GM18951 (cell line): ENCODE data around the gene NDST4.
"Not testable (repeated sequence)": the region's sequence is repeated elsewhere in the genome, so short reads cannot be mapped to it uniquely, and the experiment has no call there.

ENCODE experiments used
- POLR2A ChIP-seq: IDR thresholded peaks from 4 replicates; pipeline ENCODE4 v1.6.1; 2011; ENCODE audit warnings: mild to moderate bottlenecking; ENCODE audit not compliant: insufficient read length, insufficient read depth; ENCODE audit errors: extremely low read depth
- in situ Hi-C: fragments of 300-500 bp; cut with MboI; formaldehyde crosslinking; loops from one replicate; pipeline ENCODE4 v1.12.0; 2022; ENCODE audit warnings: low sequenced_read_pairs, mixed read lengths, inconsistent platforms; ENCODE audit not compliant: unreplicated experiment

The NDST4 gene

DNA sequence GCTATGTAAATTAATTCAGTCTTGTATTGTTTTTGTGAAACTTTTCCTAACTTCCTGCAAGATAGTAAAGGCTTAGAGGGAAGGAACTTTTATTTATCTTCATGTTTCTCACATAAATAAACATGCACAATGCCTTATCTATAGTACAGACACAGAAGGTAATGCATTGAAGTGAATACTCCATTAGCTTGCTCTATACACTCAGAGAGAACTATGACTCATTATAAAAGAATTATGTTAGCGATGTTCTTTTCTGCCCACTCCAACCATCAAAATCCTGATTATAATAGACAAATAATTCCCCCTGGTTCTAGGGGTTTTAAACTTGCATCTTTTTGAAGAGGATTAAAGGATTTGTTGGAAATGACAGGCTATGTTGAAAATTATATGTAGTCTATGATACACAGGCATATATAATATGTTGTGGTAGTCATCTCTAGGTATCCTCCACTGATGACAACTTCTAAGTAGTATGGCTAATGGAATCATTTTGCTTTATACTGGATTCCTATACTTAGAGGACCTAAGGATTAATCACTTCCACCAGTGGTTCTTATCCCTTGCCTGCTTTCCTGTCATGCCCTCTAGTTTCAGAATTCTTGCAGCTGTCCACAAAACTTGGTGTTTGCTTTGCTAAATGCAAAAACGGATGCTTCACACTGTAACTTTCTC, 115.7 kb downstream of the NDST4 start:
- in situ Hi-C loops: no loop called here
- TF ChIP-seq POLR2A: no peak

DNA sequence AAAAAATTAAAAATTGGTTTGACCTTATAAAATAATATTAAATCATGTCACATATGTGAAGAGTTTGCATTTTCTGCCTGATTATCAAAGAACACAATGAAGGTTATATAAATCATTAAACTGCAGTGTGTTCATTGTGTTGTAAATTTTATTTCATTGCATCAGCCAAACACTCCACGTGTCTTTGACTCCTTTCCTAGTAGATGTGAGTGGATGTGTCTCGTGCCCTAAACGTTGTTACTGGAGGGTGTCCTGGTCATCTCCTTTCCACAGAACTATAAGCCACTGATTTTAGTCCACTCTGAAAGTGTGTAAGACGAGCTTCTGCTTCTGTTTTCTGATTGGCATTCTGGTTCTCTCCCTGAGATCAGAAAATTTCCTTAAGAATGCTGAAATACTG, 127.3 kb downstream of the NDST4 start:
- in situ Hi-C loops: no loop called here
- TF ChIP-seq POLR2A: no peak

DNA sequence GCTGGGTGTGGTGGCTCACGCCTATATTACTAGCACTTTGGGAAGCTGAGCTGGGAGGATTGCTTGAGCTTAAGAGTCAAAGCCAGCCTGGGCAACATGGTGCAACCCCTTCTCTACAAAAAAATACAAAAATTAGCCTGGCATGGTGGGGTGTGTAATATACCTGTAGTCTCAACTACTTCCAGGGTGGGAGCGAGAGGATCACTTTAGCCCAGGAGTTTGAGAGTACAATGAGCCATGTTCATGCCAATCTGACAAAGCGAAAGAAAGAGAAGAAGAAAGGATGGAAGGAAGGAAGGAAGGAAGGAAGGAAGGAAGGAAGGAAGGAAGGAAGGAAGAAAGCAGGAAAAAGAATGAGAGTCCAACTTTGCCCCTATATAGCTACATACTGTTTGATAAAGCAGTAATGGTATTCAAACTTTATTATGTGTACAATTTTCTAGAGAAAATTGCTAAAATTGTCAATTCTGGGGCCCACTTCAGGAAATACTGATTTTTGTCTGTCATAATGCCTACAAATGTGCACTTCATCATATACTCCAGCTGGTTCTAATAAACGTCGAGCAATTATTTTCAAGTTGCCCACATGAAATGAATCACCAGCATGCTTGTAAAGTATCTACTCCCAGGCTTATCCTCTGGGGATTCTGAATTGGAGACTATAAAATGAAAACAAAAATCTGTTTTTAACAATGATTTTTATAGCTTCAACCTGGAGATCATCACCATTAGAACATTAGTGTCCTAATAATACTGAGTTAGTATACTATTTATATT, 132.3 kb downstream of the NDST4 start:
- TF ChIP-seq POLR2A: no peak
- in situ Hi-C loops: no loop called here

DNA sequence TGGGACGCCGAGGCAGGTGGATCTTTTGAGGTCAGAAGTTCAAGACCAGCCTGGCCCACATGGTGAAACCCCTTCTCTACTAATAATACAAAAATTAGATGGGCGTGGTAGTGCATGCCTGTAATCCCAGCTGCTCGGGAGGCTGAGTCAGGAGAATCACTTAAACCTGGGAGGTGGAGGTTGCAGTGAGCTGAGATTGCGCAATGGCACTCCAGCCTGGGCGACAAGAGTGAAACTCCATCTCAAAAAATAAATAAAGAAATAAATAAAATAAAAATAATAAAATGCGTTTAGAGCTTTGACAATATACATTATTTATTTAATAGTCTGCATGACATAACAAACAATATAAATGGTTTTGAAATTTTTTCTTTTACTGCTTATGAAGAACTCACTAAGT, 133.0 kb downstream of the NDST4 start:
- in situ Hi-C loops: not testable (repeated sequence)

DNA sequence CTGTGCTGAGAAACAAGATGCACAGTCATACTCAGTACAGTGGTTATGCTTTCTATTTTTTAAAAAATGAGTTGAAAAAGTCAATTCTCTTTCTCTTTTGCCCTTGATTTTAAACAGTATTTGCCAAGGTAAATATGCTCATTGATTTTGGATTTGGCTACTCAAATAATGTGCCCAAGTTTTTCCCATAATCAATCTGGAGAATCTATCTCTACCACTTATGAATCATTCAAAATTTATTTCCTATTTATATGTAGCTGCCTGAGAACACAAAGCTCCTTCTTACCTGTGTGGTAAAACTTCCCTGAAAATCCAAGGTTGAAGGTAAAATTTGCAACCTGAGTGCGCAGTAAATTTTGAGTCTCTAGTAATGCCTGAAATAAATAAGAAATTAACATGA, 136.5 kb downstream of the NDST4 start:
- in situ Hi-C loops: no loop called here
- TF ChIP-seq POLR2A: no peak

DNA sequence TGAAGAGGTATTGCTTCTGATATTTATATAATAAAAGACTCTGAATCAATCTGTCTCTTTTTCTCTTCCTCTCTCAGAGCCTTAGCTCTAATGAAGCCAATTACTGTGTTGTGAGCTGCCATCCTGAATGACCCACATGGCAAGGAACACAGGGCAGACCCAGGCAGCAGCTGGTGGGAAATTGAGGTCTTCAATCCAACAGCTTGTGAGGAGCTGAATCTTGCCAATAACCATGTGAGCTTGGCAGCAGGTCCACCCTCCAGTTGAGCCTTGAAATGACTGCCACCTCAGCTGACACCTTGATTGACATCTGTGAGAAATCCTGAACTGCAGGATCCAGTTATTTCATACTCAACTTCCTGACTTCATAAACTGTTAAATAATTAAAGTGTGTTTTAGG, 149.4 kb downstream of the NDST4 start:
- in situ Hi-C loops: no loop called here
- no peak for TF ChIP-seq POLR2A

DNA sequence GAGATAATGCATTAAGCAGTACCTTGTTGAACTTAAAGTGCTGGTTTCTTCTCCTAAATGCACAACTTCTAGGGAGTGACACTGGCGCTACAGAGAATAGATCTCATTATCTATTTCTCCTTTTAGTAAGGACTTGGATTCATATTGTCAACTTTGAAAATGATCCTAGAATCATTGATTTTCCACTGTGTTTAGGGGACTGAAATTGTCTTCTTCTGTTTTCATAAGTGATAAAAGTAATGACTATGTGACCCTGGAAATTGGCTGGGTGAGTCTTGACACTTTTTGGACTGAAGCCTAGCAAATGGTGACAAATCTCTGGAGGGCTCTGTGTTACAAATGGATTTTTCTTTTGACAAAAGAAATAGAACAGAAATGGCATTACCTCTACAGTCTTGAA, 167.8 kb downstream of the NDST4 start:
- in situ Hi-C loops: no loop called here
- TF ChIP-seq POLR2A: no peak

DNA sequence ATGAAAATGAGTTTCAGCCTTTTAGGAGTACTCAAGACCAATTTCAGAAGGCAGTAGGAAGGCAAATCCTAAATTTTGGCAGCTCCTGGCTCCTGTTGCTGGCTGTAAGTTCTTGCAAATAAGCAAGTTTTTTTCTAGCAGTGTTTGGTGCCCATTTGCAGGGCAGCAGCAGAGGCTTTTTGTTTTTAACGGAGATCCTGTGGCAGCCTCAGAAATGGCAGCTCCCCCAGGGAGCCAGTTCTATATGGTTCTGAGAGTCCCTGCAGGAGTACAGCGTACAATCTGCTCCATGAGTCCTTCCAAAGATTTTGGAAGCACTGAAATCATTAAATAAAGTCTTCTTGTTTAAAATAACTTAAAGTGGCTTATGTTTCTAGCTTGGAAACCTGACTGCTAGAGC, 171.9 kb downstream of the NDST4 start:
- no peak for TF ChIP-seq POLR2A
- in situ Hi-C loops: no loop called here

DNA sequence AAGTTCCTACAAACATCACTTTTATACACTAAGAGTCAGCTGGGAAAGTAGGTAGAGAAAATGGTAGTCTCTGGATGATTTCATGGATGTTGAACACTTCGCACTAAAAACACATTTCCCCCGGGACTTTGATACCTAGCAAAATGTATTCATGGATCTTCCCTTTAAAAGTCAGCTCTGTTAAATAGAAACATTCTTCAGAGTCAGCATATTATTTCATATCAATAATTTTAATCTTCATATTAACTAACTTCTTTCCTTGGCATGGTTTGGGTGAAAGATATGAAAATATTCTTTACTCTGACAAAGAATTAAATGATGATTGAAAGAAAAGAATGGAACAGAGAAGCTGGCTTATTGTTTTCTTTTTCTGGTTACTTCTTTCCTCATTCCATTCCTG, 185.5 kb downstream of the NDST4 start:
- TF ChIP-seq POLR2A: no peak
- in situ Hi-C loops: no loop called here

DNA sequence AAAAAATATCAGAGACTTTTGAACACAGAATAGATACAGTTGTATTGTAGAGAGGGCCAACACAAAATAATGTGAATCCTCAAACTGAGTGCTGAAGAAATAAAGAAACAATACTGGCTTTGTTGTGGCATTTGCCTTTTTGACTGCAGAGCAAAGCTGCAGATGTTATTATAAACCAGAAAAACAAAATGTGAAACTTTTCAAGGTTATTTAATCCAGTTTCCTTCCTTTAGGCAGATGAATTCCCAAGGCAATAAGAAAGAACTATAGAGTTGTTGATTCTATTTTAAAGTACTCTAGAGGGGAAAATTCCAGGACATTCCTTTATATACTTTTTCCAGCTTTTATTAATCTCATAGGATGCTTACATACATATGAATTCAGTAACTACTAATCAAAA, 186.8 kb downstream of the NDST4 start:
- in situ Hi-C loops: no loop called here
- no peak for TF ChIP-seq POLR2A

DNA sequence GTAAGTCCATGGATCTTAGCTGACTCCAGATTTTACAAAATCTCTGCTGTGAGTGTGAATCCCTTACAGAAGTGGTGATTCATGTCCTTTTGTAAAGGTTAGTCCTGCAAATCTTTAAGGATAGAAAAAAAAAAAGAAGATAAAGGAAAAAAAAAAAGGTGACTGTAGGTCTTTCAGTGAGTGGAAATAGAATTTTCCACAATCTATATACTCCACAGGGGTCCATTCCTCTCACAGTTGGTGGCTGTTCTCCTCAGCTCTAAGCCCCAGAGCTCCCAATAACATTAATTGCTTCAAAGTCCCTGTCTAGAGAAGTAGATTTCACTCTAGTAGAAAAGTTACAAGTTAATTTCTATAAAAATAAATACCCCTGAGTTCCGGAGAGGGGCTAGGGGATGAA, 189.1 kb downstream of the NDST4 start:
- no peak for TF ChIP-seq POLR2A

DNA sequence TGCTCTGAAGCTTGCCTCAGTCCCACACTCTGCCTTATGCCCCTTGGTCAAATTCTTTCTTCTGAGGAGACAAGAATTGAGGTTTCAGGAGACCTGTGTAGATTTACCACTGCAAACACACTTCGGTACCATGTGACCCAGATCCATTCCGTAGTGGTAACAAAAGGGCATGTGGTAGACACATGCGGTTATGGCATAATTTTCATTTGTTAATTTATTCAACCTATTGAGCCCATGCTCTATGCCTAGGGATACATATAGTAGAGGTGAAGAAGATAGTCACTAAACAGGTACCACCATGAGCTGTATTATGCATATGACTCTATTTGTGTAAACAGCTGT, 190.9 kb downstream of the NDST4 start:
- in situ Hi-C loops: no loop called here
- TF ChIP-seq POLR2A: no peak

More for the DNA sequence above, 189.1 kb downstream of the NDST4 start:
- in situ Hi-C loops: no loop called here

DNA sequence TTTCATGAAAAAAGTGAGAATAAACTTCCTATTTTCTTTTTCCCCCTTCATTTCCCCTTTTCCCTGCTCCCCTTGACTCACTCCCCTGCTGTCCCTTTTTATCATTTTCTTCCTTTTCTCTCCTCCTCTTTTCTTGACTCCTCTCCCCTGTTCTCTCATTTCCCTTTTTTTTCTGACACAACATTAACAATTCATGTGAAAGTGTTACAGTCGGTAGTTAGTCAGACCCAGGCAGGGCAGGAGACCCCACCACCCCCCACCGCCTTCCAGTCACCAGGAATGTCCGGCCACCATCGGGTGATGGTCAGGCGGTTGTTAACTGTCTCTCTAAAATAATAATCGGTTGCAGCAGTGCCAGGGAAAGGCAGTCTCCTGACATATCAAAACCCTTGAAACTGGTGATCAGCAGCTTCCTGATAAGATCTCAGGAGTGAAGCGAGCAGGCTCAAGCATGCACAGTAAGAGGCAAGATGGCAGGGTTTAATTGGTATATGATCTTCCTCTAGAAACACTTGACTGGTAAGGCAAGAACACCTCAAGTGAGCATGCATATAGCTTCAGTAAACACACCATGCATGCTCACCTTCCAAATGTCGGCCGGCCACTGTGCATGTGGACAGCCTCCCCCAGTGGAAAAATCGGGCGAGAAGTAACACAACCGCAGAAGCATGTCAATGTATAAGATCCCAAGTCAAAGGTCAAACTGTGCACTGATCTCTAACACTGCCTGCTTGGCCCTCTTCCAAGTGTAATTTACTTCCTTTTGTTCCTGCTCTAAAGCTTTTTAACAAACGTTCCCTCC, 191.4 kb downstream of the NDST4 start:
- no peak for TF ChIP-seq POLR2A
- in situ Hi-C loops: no loop called here

DNA sequence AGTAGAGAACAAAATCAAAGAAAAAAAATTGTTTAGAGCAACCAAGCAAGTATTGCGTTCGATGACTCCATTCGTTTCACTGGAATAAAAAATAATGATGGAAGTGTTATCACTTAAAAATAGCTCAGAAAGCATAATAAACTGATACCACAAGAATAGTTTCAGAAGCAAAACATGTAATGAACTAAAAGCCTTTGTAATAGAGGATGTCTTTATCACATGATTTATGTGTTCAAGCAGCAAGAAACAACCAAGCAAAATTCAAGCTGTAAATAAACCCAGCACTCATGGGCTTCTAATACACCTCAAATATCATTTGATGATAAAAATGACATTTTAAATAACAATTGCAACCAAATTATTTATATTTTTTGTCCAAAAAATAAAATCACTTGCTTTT, 192.2 kb downstream of the NDST4 start:
- in situ Hi-C loops: no loop called here

More for the DNA sequence above, 192.2 kb downstream of the NDST4 start:
- no peak for TF ChIP-seq POLR2A
